ENCODE results near the gene PCBP4. TPM values are rescaled to one million over a fixed set of nuclear protein-coding genes. Genes with fewer than 3 reads are reported as not detected.
A peak's percentile ranks its signal among the peaks of the same experiment; 100 is the strongest.

Gene PCBP4
- total RNA-seq, 1 experiment from 2014 or later: 48.8 TPM

- TF ChIP-seq SP1 (IDR thresholded peaks at IDR 0.05; ENCODE audit: low read depth) (no peak), ZBTB33 (IDR thresholded peaks at IDR 0.05; ENCODE audit: extremely low read depth, insufficient replicate concordance, low read length) (no peak), SRF (IDR thresholded peaks at IDR 0.05; ENCODE audit: low read depth) (no peak), EGR1 (IDR thresholded peaks at IDR 0.05; ENCODE audit: low read depth) (no peak), FOSL1 (IDR thresholded peaks at IDR 0.05; ENCODE audit: low read depth) (no peak), ZNF274 (IDR thresholded peaks at IDR 0.05; ENCODE audit: low read depth, low read length) (no peak), CEBPB (IDR thresholded peaks at IDR 0.05; ENCODE audit: low read depth) (no peak), YY1 (IDR thresholded peaks at IDR 0.05; ENCODE audit: extremely low read depth, insufficient replicate concordance, low read depth, low read length) (no peak), JUND (IDR thresholded peaks at IDR 0.05) (no peak), REST (IDR thresholded peaks at IDR 0.05; ENCODE audit: low read depth) (no peak), ATF3 (IDR thresholded peaks at IDR 0.05) (no peak), CTCF (IDR thresholded peaks at IDR 0.05 in 2 of 3, conservative IDR thresholded peaks at IDR 0.05 in 1 of 3; ENCODE audit: borderline replicate concordance in 1 of 3, insufficient read depth in 1 of 3, low read depth in 2 of 3, low read length in 2 of 3) (no peak), TCF7L2 (IDR thresholded peaks at IDR 0.05; ENCODE audit: borderline replicate concordance, extremely low read depth, insufficient read depth, insufficient read length) (no peak), MAX (IDR thresholded peaks at IDR 0.05) (no peak), POLR2AphosphoS5 (IDR thresholded peaks at IDR 0.05; ENCODE audit: low read depth, low read length) (no peak), EZH2phosphoT487 (IDR thresholded peaks at IDR 0.05; ENCODE audit: borderline replicate concordance) (no peak)
- H3K4me2 ChIP-seq (ENCODE audit: low read length): peak overlapping the region; percentile 99
- H3K36me3 ChIP-seq (ENCODE audit: control insufficient read depth in 1 of 2, insufficient read depth in 2 of 2, low read length in 2 of 2): peaks cover 5 to 18% of the 10 kb centered on the region in 2 experiments; a peak in 2 of 4 replicates
- H3K4me1 ChIP-seq (ENCODE audit: control insufficient read depth in 1 of 2, insufficient read depth in 2 of 2, low read length in 2 of 2): peaks cover 25 to 59% of the 10 kb centered on the region in 2 experiments
- H3K27ac ChIP-seq (ENCODE audit: low read depth, low read length): peak overlapping the region; percentile 82
- no peak for DNase-seq (ENCODE audit: low read depth, low spot score)
- no peaks in the 10 kb centered on the region for H3K9me2 ChIP-seq (ENCODE audit: insufficient read depth)
- POLR2A ChIA-PET: interaction anchor here (1.0 to 1.6 kb wide), 4 partner anchors 14 to 28 kb away, joined by 3 to 5 read pairs (median 4); partner anchors contain the start of genes RPL29 and RRP9
- H4K20me1 ChIP-seq (ENCODE audit: insufficient read depth): 0 out of 2 replicates have a peak, but pooled peaks cover 4% of the 10 kb centered on the region
- no peaks in the 10 kb centered on the region for H3K27me3 ChIP-seq (ENCODE audit: insufficient read depth, low read length)
- CTCF ChIA-PET: interaction anchor here (1.4 to 1.7 kb wide), 2 partner anchors 14 kb away, joined by 5 to 6 read pairs; partner anchors contain the start of gene ACY1
- H3K4me3 ChIP-seq (replicated peaks in 1 of 2; ENCODE audit: low read depth in 1 of 2, low read length in 2 of 2): peak overlapping the region; percentile 67 to 71
- no TSS peak for BruUV-seq (replicated peaks)
- ATAC-seq: peak; percentile 14
- H3K9me3 ChIP-seq (ENCODE audit: control insufficient read depth in 1 of 2, insufficient read depth in 1 of 2, low read depth in 1 of 2, low read length in 2 of 2): no peaks in the 10 kb centered on the region
- intact Hi-C loops (cut with micrococcal nuclease): no loop called here
- RAD21 ChIA-PET (ENCODE audit: low non-redundant PET in 1 of 2, low total read pairs in 2 of 2, uncharacterized antibody in 2 of 2, unreplicated experiment in 2 of 2): interaction anchor here in 1 of 2 experiments (0.7 kb wide), 1 partner anchor 26 kb away, joined by 6 read pairs; no protein-coding TSS in a partner anchor
- peaks cover 38% of the 10 kb centered on the region for H3K79me2 ChIP-seq (ENCODE audit: insufficient read depth, low read length)
- no peak overlapping the region for H2AFZ ChIP-seq (ENCODE audit: low read depth, low read length, poor library complexity, severe bottlenecking)
- H3K9ac ChIP-seq (ENCODE audit: low read length): peak overlapping the region; percentile 81
Observed at GRCh38 chr3:51968170-51968775, 1.0 kb upstream of the PCBP4 start.
